Stomach (tissue), 9 donors: Measurements from ENCODE around the gene CLOCK. TPM values are rescaled to one million over a fixed set of nuclear protein-coding genes. Genes with fewer than 3 reads are reported as not detected.
A peak's percentile ranks its signal among the peaks of the same experiment; 100 is the strongest.

Source experiments
- DNase-seq, 2 donors: peaks; one replicate each; pipeline versions ENCODE4 v3.0.0 to v3.0.0-alpha.2; 2013 to 2019
- H3K27ac ChIP-seq, 5 donors: fragments of 200-600 bp in 4 of 5; sonication (generic) in 4 of 5; one replicate each; pipeline ENCODE4 v1.5.1; 2013 to 2019; ENCODE audit warnings: mild to moderate bottlenecking in 1 of 5, moderate library complexity in 1 of 5
- H3K27me3 ChIP-seq, 3 donors: fragments of 200-600 bp; sonication (generic); one replicate each; pipeline ENCODE4 v1.5.1; 2017 to 2019; ENCODE audit warnings: mixed run types in 1 of 3
- H3K36me3 ChIP-seq, 4 donors: fragments of 200-600 bp; sonication (generic); 1 replicate in 3 of 4; 2 replicates in 1 of 4; pipeline ENCODE4 v1.5.1; 2016 to 2019
- H3K4me1 ChIP-seq, 4 donors: fragments of 200-600 bp; sonication (generic); one replicate each; pipeline ENCODE4 v1.5.1; 2016 to 2019
- H3K4me3 ChIP-seq, 4 donors: fragments of 200-600 bp; sonication (generic) in 3 of 4; one replicate each; pipeline ENCODE4 v1.5.1; 2016 to 2019; ENCODE audit warnings: mild to moderate bottlenecking in 1 of 4
- H3K9me3 ChIP-seq, 4 donors: fragments of 200-600 bp; sonication (generic); one replicate each; pipeline ENCODE4 v1.5.1; 2016 to 2019
- EP300 ChIP-seq: sonication (generic); formaldehyde crosslinking; IDR thresholded peaks from one replicate; pipeline ENCODE4 v1.6.1; 2017; ENCODE audit warnings: antibody characterized with exemption
- POLR2A ChIP-seq, 4 donors: fragments of 450-650 bp; IDR thresholded peaks; one replicate each; pipeline ENCODE4 v1.6.1; 2016; ENCODE audit warnings: antibody characterized with exemption in 4 of 4, control low read depth in 2 of 4, mild to moderate bottlenecking in 1 of 4, moderate library complexity in 1 of 4
- POLR2AphosphoS5 ChIP-seq, 3 donors: sonication (generic); formaldehyde crosslinking; IDR thresholded peaks; one replicate each; pipeline ENCODE4 v1.6.1; 2016; ENCODE audit warnings: antibody characterized with exemption in 3 of 3
- WGBS, 5 donors: extraction: QIAGEN DNeasy Blood & Tissue Kit in 3 of 5; methylation state at CpG; one replicate each; pipeline versions ENCODE4 v1.1.5 to v1.1.7; 2013 to 2018; 5-methylcytosine and 5-hydroxymethylcytosine counted together
- intact Hi-C: fragments of 100-400 bp; cut with DNase I; formaldehyde crosslinking; loops from one replicate; pipeline ENCODE4 v1.15.1; 2023; ENCODE audit warnings: low total_unique reads
- polyA plus RNA-seq, 3 donors: library from polyadenylated mRNA; stranded (reverse); fragments of 200-250 nt; gene quantifications; one replicate each; pipeline ENCODE4 v1.2.3, GENCODE V29; 2013
- total RNA-seq, 5 donors: library from RNA; depleted of rRNA; stranded (reverse); fragments of >200 nt; gene quantifications; one replicate each; pipeline versions ENCODE4 v1.1.0 to v1.2.3, GENCODE V29; 2014 to 2016
- TF ChIP-seq, protein P1 (sequence below), 7 experiments: fragments of 450-650 bp in 4 of 7; fragments of 200-600 bp in 3 of 7; sonication (generic) in 3 of 7; IDR thresholded peaks; one replicate each; pipeline ENCODE4 v1.5.1; 2016 to 2019; ENCODE audit warnings: antibody characterized with exemption in 7 of 7, control low read depth in 2 of 7, mild to moderate bottlenecking in 1 of 7
- donor health status: healthy with polysubstance abuse.
- donor health status: Bipolar disorder and iron deficiency.
- donor health status: healthy.

The CLOCK gene
- total and polyA plus RNA-seq, 8 donors = 3.2 to 123 (median 21.4) TPM

DNA sequence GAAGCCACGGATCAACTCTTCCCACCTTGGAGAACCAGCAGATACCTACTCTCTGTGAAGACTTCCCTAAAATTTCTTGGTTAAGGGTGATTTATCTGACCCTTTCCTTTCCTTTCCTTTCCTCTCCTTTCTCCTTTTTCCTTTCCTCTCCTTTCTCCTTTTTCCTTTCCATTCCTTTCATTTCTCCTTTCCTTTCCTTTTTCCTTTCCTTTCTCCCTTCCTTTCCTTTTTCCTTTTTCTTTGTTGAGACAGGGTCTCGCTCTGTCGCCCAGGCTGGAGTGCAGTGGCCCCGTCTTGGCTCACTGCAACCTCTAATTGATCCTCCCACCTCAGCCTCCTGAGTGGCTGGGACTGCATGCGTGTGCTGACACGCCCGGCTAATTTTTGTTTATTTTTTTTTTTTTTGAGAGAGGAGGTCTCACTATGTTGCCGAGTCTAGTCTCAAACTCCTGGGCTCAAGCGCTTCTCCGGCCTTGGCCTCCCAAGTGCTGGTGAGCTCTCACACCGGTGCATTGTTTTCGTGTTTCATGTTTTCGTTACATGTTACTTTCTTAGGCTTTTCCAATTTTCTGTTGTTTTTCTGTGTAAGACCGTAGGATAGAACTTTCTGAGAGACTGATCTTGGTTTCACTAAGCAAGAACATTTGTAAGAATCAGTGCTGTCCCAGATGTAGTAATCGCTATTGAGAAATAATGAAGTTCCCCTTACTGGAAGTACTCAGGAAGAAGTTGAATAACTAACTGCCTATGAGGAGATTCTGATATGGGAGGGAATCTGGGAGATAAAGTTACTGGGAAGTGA, 149.0 kb downstream of the CLOCK start:
- 30 to 40% (median 37%) methylated on average over 15 of the region's 15 CpGs for WGBS, 5 donors
- Histone ChIP-seq H3K4me3 (peak overlapping the region; percentile 68 to 76 (median 76)), H3K27ac (peak overlapping the region; percentile 8 to 99 (median 96)), H3K4me1 (peaks cover 28 to 54% (median 43%) of the 10 kb centered on the region in 4 donors), H3K9me3 (no peaks in the 10 kb centered on the region), H3K27me3 (no peaks in the 10 kb centered on the region), H3K36me3 (peaks cover 0 to 15% (median 8%) of the 10 kb centered on the region in 4 donors)
- peak in 2 of 3 donors; percentile 70 for TF ChIP-seq POLR2AphosphoS5 (IDR thresholded peaks at IDR 0.05)
- peak in 1 of 4 donors; percentile 27 for TF ChIP-seq POLR2A (IDR thresholded peaks at IDR 0.05)
- TF ChIP-seq EP300 = no peak
- TF ChIP-seq, protein P1, sequence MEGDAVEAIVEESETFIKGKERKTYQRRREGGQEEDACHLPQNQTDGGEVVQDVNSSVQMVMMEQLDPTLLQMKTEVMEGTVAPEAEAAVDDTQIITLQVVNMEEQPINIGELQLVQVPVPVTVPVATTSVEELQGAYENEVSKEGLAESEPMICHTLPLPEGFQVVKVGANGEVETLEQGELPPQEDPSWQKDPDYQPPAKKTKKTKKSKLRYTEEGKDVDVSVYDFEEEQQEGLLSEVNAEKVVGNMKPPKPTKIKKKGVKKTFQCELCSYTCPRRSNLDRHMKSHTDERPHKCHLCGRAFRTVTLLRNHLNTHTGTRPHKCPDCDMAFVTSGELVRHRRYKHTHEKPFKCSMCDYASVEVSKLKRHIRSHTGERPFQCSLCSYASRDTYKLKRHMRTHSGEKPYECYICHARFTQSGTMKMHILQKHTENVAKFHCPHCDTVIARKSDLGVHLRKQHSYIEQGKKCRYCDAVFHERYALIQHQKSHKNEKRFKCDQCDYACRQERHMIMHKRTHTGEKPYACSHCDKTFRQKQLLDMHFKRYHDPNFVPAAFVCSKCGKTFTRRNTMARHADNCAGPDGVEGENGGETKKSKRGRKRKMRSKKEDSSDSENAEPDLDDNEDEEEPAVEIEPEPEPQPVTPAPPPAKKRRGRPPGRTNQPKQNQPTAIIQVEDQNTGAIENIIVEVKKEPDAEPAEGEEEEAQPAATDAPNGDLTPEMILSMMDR (IDR thresholded peaks at IDR 0.05) = no peak
- peak in 1 of 2 donors; percentile 38 for DNase-seq
- intact Hi-C loops = loop anchor here (5.0 kb wide), 1 partner anchor 50 kb away; the partner anchor contains the start of gene SRD5A3

DNA sequence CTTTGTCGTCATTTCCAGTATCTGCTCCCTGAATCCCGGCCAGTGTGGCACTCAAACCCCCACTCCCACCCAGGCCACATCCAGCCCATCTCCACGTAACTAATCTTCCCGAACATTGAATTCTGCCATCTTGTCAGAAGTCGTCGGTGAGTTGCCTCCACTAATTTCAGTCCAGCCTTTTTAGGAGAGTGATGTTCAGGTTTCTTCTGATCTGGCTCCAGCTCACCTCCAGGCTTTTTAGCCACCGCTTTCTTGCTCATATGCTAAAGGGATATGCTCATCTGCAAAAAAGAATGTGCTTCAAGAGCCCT, 149.6 kb downstream of the CLOCK start:
- intact Hi-C loops = loop anchor here (5.0 kb wide), 1 partner anchor 50 kb away; the partner anchor contains the start of gene SRD5A3
- TF ChIP-seq POLR2AphosphoS5 (IDR thresholded peaks at IDR 0.05) (no peak), POLR2A (IDR thresholded peaks at IDR 0.05) (no peak), EP300 (no peak)
- TF ChIP-seq, protein P1 (IDR thresholded peaks at IDR 0.05) = no peak
- peak overlapping the region; percentile 68 to 76 (median 76) for H3K4me3 ChIP-seq
- H3K9me3 ChIP-seq = no peaks in the 10 kb centered on the region
- H3K4me1 ChIP-seq = peaks cover 28 to 54% (median 43%) of the 10 kb centered on the region in 4 donors
- H3K36me3 ChIP-seq = peaks cover 0 to 15% (median 8%) of the 10 kb centered on the region in 4 donors
- H3K27ac ChIP-seq = peak overlapping the region; percentile 34 to 99 (median 96)
- 5 to 11% (median 7%) methylated on average over 7 of the region's 7 CpGs for WGBS, 5 donors
- H3K27me3 ChIP-seq = no peaks in the 10 kb centered on the region
- DNase-seq = peak in 1 of 2 donors; percentile 64

DNA sequence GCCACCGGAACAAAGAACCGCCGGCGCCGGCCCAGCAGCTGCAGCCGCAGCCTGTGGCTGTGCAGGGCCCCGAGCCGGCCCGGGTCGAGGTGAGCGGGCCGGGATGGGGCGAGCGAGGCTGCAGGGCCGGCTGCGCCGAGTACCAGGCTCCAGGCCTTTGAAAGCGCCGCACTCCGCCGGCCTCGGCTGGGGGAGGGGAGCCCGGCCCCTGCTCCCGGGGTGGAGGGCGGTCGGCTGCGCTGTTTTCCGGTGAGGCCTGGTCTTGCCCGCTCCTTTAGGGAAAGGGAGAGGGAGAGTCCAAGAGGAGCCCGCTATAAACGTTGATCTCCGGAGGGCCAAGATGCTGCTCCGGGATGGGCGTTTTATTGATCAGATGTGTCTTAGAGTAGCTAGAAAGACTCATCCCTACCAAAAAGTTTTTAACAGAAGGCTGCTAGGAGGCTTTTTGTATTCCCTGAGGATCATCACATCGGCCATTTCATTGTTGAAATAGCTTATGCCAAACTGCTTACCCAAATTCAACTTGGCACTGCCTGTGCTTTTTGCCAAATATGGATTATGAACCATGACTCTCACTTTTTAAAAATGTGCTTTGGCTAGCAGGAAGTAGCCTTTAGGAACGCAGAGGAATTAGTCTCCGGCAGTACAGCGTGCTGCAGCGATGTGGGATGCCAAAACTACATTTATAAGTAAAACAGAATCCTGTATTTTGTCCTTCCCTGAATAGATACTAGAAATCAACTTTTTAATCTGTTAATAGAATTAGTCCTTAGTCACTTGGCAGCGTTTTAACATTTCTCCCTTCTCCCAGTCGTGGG, 150.2 kb downstream of the CLOCK start:
- H3K4me3 ChIP-seq = peak overlapping the region; percentile 68 to 76 (median 76)
- H3K27ac ChIP-seq = peak overlapping the region; percentile 95 to 99 (median 97)
- H3K4me1 ChIP-seq = peaks cover 28 to 50% (median 42%) of the 10 kb centered on the region in 4 donors
- no peaks in the 10 kb centered on the region for H3K27me3 ChIP-seq
- 0 to 1% (median 0%) methylated on average over 24 to 41 of the region's 41 CpGs for WGBS, 5 donors
- H3K36me3 ChIP-seq = peaks cover 0 to 11% (median 5%) of the 10 kb centered on the region in 4 donors
- H3K9me3 ChIP-seq = no peaks in the 10 kb centered on the region
- DNase-seq = peak; percentile 46 to 88
- TF ChIP-seq POLR2AphosphoS5 (IDR thresholded peaks at IDR 0.05) = peak; percentile 12 to 32 (median 32)
- TF ChIP-seq POLR2A (IDR thresholded peaks at IDR 0.05) = no peak
- intact Hi-C loops = loop anchor here (5.0 kb wide), 1 partner anchor 49 kb away; the partner anchor contains the start of gene SRD5A3

DNA sequence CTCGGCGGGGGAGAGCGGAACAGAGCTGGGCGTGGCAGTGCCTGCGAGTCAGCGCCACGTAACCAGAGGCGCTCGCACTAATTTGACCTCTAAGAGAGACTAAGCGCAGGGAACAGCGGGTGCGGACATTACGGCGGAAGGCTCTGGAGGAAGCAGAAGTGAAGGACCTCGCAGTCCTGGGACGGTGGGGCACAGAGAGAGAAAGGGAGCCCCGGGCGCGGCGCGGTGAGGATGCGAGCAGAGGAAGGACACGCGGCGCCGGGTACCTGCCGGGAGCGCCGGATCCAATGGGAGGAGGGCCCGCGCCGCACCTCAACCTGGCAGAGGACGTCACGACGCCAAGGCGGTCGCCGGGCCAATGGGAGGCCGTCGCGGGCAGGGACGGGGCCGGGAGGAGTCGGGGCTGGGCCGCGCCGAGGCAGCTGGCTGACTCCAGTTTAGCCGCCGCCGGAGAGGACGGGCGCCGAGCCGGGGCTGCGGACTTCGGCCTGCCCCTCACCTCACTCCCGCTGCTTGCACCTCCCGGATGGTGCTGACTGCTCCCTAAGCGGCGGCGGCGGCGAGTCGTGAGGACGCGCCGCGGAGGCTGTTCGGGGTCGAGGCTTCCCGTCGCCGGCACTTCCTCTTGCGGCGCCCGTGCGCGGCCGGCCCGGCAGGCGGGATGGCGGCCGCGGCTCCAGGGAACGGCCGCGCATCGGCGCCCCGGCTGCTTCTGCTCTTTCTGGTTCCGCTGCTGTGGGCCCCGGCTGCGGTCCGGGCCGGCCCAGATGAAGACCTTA, 151.0 kb downstream of the CLOCK start, which contains the start of gene TMEM165:
TMEM165 (plus strand) TSS at position 429 of the 779 bp plus-strand sequence; CDS start at position 662, 233 bp downstream.
- H3K27ac ChIP-seq = peak within 1 kb of the TSS; percentile 95 to 99 (median 97)
- no peaks in the 10 kb centered on the region for H3K9me3 ChIP-seq
- 0 to 1% (median 0%) methylated on average over 57 to 95 of the region's 95 CpGs for WGBS, 5 donors
- intact Hi-C loops = loop anchor here (5.0 kb wide), 1 partner anchor 48 kb away; the partner anchor contains the start of gene SRD5A3
- H3K36me3 ChIP-seq = peaks cover 0 to 3% (median under 1%) of the 10 kb centered on the region in 4 donors
- peaks cover 28 to 42% (median 37%) of the 10 kb centered on the region in 4 donors for H3K4me1 ChIP-seq
- H3K4me3 ChIP-seq = peak within 1 kb of the TSS; percentile 68 to 76 (median 76)
- TF ChIP-seq POLR2AphosphoS5 (IDR thresholded peaks at IDR 0.05) (peak; percentile 84 to 98 (median 98)), EP300 (no peak), POLR2A (IDR thresholded peaks at IDR 0.05) (peak in 3 of 4 donors; percentile 61 to 95 (median 82))
- TF ChIP-seq, protein P1 (IDR thresholded peaks at IDR 0.05) = peak in 1 of 7 experiments; percentile 14
- DNase-seq = peak; percentile 96 to 98
- H3K27me3 ChIP-seq = no peaks in the 10 kb centered on the region
